Myometrial cell (primary cell): ENCODE data around the gene FOXN4. TPM values are rescaled to one million over a fixed set of nuclear protein-coding genes. Genes with fewer than 3 reads are reported as not detected.

ENCODE experiments used
- total RNA-seq: library from RNA; depleted of rRNA; stranded (reverse); fragments of >200 nt; gene quantifications from 2 replicates; pipeline ENCODE4 v1.2.3, GENCODE V29; 2015

FOXN4 gene
- total RNA-seq = not detected in 2 replicates

GRCh38 chr12:109308534-109309380 is at the start of gene FOXN4:
TSS of gene FOXN4 (minus strand) at chr12:109309284. CDS start at chr12:109308321, 963 bp downstream.

GRCh38 chr12:109347589-109347988 is 38.5 kb upstream of the FOXN4 start, which contains the start of gene MYO1H:
TSS of gene MYO1H (plus strand) at chr12:109347900. CDS start at chr12:109347961, 61 bp downstream.

Other genes starting within 250 kb of the FOXN4 start
- gene ALKBH2, start 215.8 kb downstream of the FOXN4 start, total RNA-seq = 12.4 and 15.8 TPM in 2 replicates
- 18.7 and 29.2 TPM in 2 replicates for gene UNG, start 211.7 kb downstream of the FOXN4 start, total RNA-seq
- gene ACACB, start 192.7 kb downstream of the FOXN4 start, total RNA-seq = 0.86 and 6.0 TPM in 2 replicates
- not detected in 2 replicates for gene MYO1H, start 38.6 kb upstream of the FOXN4 start, total RNA-seq
- gene KCTD10, start 168.0 kb upstream of the FOXN4 start, total RNA-seq = 57.2 and 65.2 TPM in 2 replicates
- gene UBE3B, start 168.3 kb upstream of the FOXN4 start, total RNA-seq = 42.4 and 42.5 TPM in 2 replicates